ENCODE results near the gene COL4A6. TPM values are rescaled to one million over a fixed set of nuclear protein-coding genes. Genes with fewer than 3 reads are reported as not detected.

Gene COL4A6
- total RNA-seq, 1 donor from 2014 or later = not detected

GRCh38 chrX:108332281-108332680 lies 105.9 kb downstream of the COL4A6 start:
- Mint-ChIP-seq H3K9me3 (no peaks in the 10 kb centered on the region), H3K27ac (no peak overlapping the region), H3K27me3 (no peaks in the 10 kb centered on the region), H3K36me3 (ENCODE audit: low read depth) (no peaks in the 10 kb centered on the region), H3K4me3 (no peak overlapping the region), H3K4me1 (no peaks in the 10 kb centered on the region)
- intact Hi-C loops (cut with micrococcal nuclease) = no loop called here
- no peak for DNase-seq

- Mint-ChIP-seq H3K4me3 (no peak overlapping the region), H3K9me3 (no peaks in the 10 kb centered on the region), H3K27ac (no peak overlapping the region), H3K4me1 (no peaks in the 10 kb centered on the region), H3K27me3 (no peaks in the 10 kb centered on the region), H3K36me3 (ENCODE audit: low read depth) (no peaks in the 10 kb centered on the region)
- intact Hi-C loops (cut with micrococcal nuclease) = no loop called here
- DNase-seq = no peak
Observed at GRCh38 chrX:108331126-108331909, 106.9 kb downstream of the COL4A6 start.

GRCh38 chrX:108323751-108324150 lies 114.5 kb downstream of the COL4A6 start:
- H3K36me3 Mint-ChIP-seq (ENCODE audit: low read depth) = no peaks in the 10 kb centered on the region
- H3K9me3 Mint-ChIP-seq = no peaks in the 10 kb centered on the region
- H3K27ac Mint-ChIP-seq = no peak overlapping the region
- no peak overlapping the region for H3K4me3 Mint-ChIP-seq
- DNase-seq = no peak
- no peaks in the 10 kb centered on the region for H3K4me1 Mint-ChIP-seq
- H3K27me3 Mint-ChIP-seq = no peaks in the 10 kb centered on the region
- intact Hi-C loops (cut with micrococcal nuclease) = no loop called here

GRCh38 chrX:108322234-108322633 lies 116.0 kb downstream of the COL4A6 start:
- Mint-ChIP-seq H3K4me3 (no peak overlapping the region), H3K36me3 (ENCODE audit: low read depth) (no peaks in the 10 kb centered on the region), H3K4me1 (no peaks in the 10 kb centered on the region), H3K9me3 (no peaks in the 10 kb centered on the region), H3K27ac (no peak overlapping the region), H3K27me3 (no peaks in the 10 kb centered on the region)
- no peak for DNase-seq
- intact Hi-C loops (cut with micrococcal nuclease) = no loop called here

GRCh38 chrX:108316456-108316855 lies 121.8 kb downstream of the COL4A6 start:
- Mint-ChIP-seq H3K27me3 (peaks cover 1% of the 10 kb centered on the region), H3K4me1 (no peaks in the 10 kb centered on the region), H3K36me3 (ENCODE audit: low read depth) (no peaks in the 10 kb centered on the region), H3K4me3 (no peak overlapping the region), H3K9me3 (no peaks in the 10 kb centered on the region), H3K27ac (no peak overlapping the region)
- intact Hi-C loops (cut with micrococcal nuclease) = no loop called here
- DNase-seq = no peak

GRCh38 chrX:108313669-108314068 lies 124.6 kb downstream of the COL4A6 start:
- no peaks in the 10 kb centered on the region for H3K36me3 Mint-ChIP-seq (ENCODE audit: low read depth)
- H3K27ac Mint-ChIP-seq = no peak overlapping the region
- peaks cover 1% of the 10 kb centered on the region for H3K27me3 Mint-ChIP-seq
- no peaks in the 10 kb centered on the region for H3K4me1 Mint-ChIP-seq
- intact Hi-C loops (cut with micrococcal nuclease) = no loop called here
- no peak overlapping the region for H3K4me3 Mint-ChIP-seq
- H3K9me3 Mint-ChIP-seq = no peaks in the 10 kb centered on the region
- DNase-seq = no peak

GRCh38 chrX:108312957-108313356 lies 125.3 kb downstream of the COL4A6 start:
- DNase-seq = no peak
- Mint-ChIP-seq H3K36me3 (ENCODE audit: low read depth) (no peaks in the 10 kb centered on the region), H3K4me3 (no peak overlapping the region), H3K27ac (no peak overlapping the region), H3K27me3 (peaks cover 1% of the 10 kb centered on the region), H3K4me1 (no peaks in the 10 kb centered on the region), H3K9me3 (no peaks in the 10 kb centered on the region)
- intact Hi-C loops (cut with micrococcal nuclease) = no loop called here

- H3K4me1 Mint-ChIP-seq = no peaks in the 10 kb centered on the region
- no peak overlapping the region for H3K27ac Mint-ChIP-seq
- H3K9me3 Mint-ChIP-seq = no peaks in the 10 kb centered on the region
- no peak for DNase-seq
- no peaks in the 10 kb centered on the region for H3K36me3 Mint-ChIP-seq (ENCODE audit: low read depth)
- peaks cover 1% of the 10 kb centered on the region for H3K27me3 Mint-ChIP-seq
- no peak overlapping the region for H3K4me3 Mint-ChIP-seq
- intact Hi-C loops (cut with micrococcal nuclease) = no loop called here
Observed at GRCh38 chrX:108312011-108312410, 126.2 kb downstream of the COL4A6 start.

- intact Hi-C loops (cut with micrococcal nuclease) = no loop called here
- Mint-ChIP-seq H3K27ac (no peak overlapping the region), H3K4me3 (no peak overlapping the region), H3K9me3 (no peaks in the 10 kb centered on the region), H3K4me1 (no peaks in the 10 kb centered on the region), H3K36me3 (ENCODE audit: low read depth) (no peaks in the 10 kb centered on the region), H3K27me3 (no peaks in the 10 kb centered on the region)
- DNase-seq = no peak
Observed at GRCh38 chrX:108310506-108310905, 127.7 kb downstream of the COL4A6 start.

GRCh38 chrX:108309144-108309543 lies 129.1 kb downstream of the COL4A6 start:
- H3K9me3 Mint-ChIP-seq = no peaks in the 10 kb centered on the region
- no peak for DNase-seq
- H3K27me3 Mint-ChIP-seq = no peaks in the 10 kb centered on the region
- H3K4me3 Mint-ChIP-seq = no peak overlapping the region
- intact Hi-C loops (cut with micrococcal nuclease) = no loop called here
- no peaks in the 10 kb centered on the region for H3K4me1 Mint-ChIP-seq
- no peaks in the 10 kb centered on the region for H3K36me3 Mint-ChIP-seq (ENCODE audit: low read depth)
- H3K27ac Mint-ChIP-seq = no peak overlapping the region

- no peak for DNase-seq
- intact Hi-C loops (cut with micrococcal nuclease) = no loop called here
- Mint-ChIP-seq H3K27me3 (no peaks in the 10 kb centered on the region), H3K27ac (no peak overlapping the region), H3K9me3 (no peaks in the 10 kb centered on the region), H3K36me3 (ENCODE audit: low read depth) (no peaks in the 10 kb centered on the region), H3K4me1 (no peaks in the 10 kb centered on the region), H3K4me3 (no peak overlapping the region)
Observed at GRCh38 chrX:108307132-108308085, 130.8 kb downstream of the COL4A6 start.

- Mint-ChIP-seq H3K9me3 (no peaks in the 10 kb centered on the region), H3K27ac (no peak overlapping the region), H3K4me3 (no peak overlapping the region), H3K36me3 (ENCODE audit: low read depth) (no peaks in the 10 kb centered on the region), H3K4me1 (no peaks in the 10 kb centered on the region), H3K27me3 (no peaks in the 10 kb centered on the region)
- intact Hi-C loops (cut with micrococcal nuclease) = no loop called here
- no peak for DNase-seq
Observed at GRCh38 chrX:108306086-108306485, 132.1 kb downstream of the COL4A6 start.

- no peak overlapping the region for H3K27ac Mint-ChIP-seq
- no peaks in the 10 kb centered on the region for H3K9me3 Mint-ChIP-seq
- H3K4me1 Mint-ChIP-seq = no peaks in the 10 kb centered on the region
- no peak overlapping the region for H3K4me3 Mint-ChIP-seq
- intact Hi-C loops (cut with micrococcal nuclease) = no loop called here
- DNase-seq = no peak
- no peaks in the 10 kb centered on the region for H3K27me3 Mint-ChIP-seq
- H3K36me3 Mint-ChIP-seq (ENCODE audit: low read depth) = no peaks in the 10 kb centered on the region
Observed at GRCh38 chrX:108304757-108305156, 133.5 kb downstream of the COL4A6 start.

- no peak for DNase-seq
- H3K9me3 Mint-ChIP-seq = no peaks in the 10 kb centered on the region
- intact Hi-C loops (cut with micrococcal nuclease) = no loop called here
- no peaks in the 10 kb centered on the region for H3K4me1 Mint-ChIP-seq
- no peak overlapping the region for H3K4me3 Mint-ChIP-seq
- H3K27me3 Mint-ChIP-seq = no peaks in the 10 kb centered on the region
- H3K36me3 Mint-ChIP-seq (ENCODE audit: low read depth) = no peaks in the 10 kb centered on the region
- H3K27ac Mint-ChIP-seq = no peak overlapping the region
Observed at GRCh38 chrX:108304210-108304609, 134.0 kb downstream of the COL4A6 start.

All from activated CD4-positive, alpha-beta T cell treated with anti-CD3 and anti-CD28 coated beads, Interleukin-2, amount 10 ng/mL, durations not matched to agents 24 days and 14 days (primary cell).